Mammary epithelial cell (primary cell): ENCODE results near the gene RABL6.

Experiments used
- CTCF ChIP-seq, 2 donors: IDR thresholded peaks in 1 of 2; conservative IDR thresholded peaks in 1 of 2; 2 replicates each; pipeline ENCODE4 v1.5.1; 2011 to 2012; ENCODE audit warnings: inconsistent platforms in 2 of 2, low read length in 2 of 2, mild to moderate bottlenecking in 2 of 2, control low read depth in 1 of 2, low read depth in 1 of 2; ENCODE audit not compliant: insufficient read depth in 1 of 2; ENCODE audit errors: extremely low read depth in 1 of 2
- EZH2 ChIP-seq: IDR thresholded peaks from 2 replicates; pipeline ENCODE4 v1.6.1; 2012; ENCODE audit warnings: low read length, inconsistent platforms, borderline replicate concordance

GRCh38 chr9:136890661-136891060 lies 82.9 kb downstream of the RABL6 start:
- TF ChIP-seq CTCF (conservative IDR thresholded peaks at IDR 0.05 in 1 of 2, IDR thresholded peaks at IDR 0.05 in 1 of 2; ENCODE audit: extremely low read depth in 1 of 2, insufficient read depth in 1 of 2, low read depth in 1 of 2, low read length in 2 of 2) (no peak), EZH2 (no peak)
